GM19467 (cell line): ENCODE results near the gene LRRN2.
"Not testable (repeated sequence)": the region's sequence is repeated elsewhere in the genome, so short reads cannot be mapped to it uniquely, and the experiment has no call there.

ENCODE experiments used
- ATAC-seq: cut with Tn5 transposase; IDR thresholded peaks from one replicate; pipeline ENCODE4 v1.9.1; 2021; ENCODE audit warnings: mild to moderate bottlenecking, moderate library complexity; ENCODE audit not compliant: unreplicated experiment

Gene LRRN2

DNA sequence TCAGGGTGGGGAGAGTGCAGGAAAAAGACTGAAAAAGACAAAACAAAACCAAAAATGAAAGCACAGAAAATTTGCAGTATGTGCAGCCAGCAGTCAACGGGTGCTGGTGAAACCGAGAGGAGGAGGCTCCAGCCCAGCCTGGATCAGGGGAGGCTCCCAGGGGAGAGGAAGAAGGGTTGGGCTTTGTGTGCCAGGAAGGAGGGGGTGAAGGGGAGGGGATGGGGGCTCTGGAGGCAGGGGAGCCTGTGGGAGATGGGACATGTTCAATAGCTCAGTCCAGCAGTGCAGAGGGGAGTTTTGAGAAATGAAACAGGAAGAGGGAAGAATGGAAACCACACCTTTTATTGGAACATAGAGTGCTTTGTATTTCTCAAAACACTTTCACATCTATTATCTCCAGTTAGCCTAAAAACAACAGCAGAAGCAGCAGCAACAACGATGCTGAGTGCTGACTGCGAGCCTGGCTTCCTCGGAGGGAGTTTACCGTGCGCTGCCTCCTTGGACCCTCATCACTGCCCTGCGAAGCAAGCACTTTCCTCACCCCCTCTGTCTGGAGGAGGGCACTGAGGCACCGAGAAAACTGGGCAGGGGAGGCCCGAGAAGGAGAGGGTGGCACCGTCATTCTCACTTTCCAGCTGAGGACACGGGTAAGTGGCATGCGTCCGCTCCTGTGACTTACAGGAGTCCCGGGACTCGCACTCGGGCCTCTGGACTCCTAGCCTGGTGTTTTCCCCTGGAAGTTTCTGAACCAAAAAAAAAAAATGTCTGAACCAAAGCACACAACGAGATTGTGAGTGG, 106.5 kb downstream of the LRRN2 start:
- ATAC-seq: peak; percentile 73

DNA sequence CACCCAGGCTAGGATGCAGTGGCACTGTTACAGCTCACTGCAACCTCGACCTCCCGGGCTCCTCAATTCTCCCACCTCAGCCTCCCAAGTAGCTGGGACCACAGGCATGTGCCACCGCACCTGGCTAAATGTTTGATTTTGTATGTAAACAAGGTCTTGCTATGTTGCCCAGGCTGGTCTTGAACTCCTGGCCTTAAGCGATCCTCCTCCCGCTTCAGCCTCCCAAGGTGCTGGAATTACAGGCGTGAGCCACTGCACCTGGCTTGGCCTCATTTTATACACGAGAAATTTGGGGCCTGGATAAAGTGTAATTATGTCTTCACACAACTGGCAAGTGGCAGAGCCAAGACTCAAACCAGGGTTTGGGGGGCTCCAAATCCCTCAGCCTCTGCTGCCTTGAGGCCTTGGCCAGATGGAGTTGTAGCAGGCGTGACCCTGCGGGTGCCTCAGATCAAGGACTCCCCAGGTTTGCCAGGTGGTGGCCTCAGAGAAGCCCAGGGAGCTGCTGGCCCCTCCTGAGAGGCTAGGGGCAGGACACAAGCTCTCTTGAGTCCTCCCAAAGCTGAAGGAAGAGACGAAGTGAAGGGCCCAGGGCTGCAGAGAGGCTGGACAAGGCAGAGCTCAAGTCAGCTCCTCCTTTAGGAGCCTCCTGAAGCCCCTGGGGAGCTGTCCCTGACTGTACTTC, 107.6 kb downstream of the LRRN2 start:
- ATAC-seq: no peak

DNA sequence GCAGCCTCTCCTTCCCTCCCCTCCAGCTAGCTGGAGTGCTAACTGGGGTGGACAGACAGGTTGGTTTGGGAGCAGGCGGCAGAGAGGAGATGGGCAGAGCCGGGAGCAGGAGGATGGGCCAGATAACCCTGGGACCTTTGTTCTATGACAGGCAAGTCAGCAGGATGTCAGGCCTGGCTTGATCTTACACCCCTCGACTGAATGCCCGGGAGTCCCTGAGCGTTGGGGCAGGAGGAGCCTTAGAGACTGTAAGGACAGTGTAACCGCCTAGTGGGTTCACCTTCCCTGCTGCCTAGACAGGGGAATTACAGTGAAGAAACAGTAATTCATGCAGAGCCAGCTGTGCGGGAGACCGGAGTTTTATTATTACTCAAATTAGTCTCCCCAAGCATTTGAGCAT, 109.1 kb downstream of the LRRN2 start:
- ATAC-seq: no peak

DNA sequence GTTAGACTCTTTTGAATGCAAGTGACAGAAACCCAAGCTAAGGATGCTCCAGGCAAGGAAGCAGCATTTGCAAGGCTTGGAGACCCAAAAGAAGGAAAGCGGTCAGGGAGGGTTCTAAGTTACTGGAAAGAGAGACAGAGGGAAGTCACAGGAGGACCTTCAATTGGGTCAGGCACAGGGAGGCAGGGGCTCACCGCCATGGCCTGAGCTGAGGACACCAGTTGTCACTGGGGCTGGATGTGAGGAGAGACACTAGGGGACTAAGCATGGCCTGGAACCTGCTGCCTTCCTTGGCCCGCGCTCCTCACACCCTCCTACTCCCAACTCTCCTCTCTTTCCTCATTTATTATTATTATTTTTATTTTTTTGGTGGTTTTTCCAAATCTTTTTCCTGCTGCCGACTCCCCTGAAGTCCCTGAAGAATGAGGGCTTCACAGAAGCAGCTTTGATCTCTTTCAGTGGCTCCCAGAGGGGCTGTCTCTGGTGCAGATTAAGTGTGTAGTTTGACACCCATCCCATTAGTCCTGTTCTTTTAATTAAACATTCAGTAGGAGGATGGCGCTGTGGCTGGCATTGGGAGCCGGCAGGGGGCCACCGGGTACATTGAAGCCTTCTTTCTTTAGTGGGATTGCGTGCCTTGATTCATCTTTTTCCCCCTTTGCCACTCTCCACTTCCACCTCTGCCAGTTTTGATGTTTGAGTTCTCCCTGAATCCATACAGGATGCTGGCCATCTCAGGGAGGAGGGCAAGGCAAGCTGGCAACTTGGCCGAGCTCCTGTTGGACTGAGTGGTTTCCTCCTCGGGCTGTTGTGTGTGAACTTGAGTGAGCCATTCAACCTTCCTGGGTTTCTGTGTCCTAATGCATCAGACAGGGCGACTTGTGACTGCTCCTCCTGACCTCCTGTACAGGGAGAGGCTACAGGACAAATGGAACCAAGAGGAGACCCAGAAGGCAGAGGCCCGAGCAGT, 110.0 kb downstream of the LRRN2 start:
- no peak for ATAC-seq

DNA sequence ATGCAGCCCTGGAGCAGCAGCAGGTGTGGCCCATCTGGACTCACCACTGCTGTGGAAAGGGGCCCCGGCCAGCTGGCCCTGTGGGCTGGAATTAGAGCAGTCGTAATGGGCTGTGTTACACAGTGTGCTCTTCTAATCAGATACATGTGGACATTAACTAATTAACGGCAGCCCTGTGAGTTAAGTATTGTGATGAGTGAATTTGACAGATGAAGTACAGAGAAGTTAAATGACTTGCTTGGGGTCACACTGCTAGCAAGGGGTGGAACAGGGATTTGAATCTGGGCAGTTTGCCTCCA, 110.7 kb downstream of the LRRN2 start:
- ATAC-seq: no peak

DNA sequence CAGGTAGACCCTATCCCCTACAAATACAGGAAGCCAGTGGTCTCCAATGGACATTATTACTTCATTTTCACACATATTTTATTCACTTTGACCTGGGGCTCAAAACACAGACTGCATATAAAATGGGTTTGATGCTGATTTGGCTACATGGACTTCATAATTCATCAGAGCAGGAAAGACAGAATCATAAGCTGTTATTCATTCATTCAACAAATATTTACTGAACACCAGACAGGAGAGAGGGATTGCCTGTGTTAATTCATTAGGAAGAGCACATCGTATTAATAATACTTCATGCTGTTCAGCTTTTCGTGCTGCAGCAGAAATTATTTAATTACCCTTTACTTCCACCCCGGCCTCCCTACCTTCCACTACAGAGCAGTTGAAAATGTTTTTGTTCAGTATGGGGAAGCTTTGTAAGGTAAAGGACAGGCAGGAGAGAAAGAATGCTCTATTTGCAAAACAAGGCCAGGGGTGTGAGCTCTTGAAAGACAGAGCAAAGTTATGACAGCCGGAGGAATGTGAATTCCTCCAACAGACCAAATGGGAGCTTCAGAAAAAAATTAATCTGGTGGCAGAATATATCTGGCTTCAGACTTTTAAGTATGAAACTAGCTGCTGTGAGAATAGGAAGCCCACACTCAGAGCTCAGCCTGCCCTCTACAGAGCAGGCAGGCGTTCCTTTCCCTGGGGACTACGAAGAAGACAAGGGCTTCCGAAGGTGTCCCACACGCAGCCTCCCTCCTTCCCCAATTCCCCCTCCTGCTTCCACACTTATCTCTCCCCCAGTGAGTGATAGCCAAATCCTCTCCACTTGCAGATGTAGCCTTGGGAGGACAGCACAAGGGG, 111.3 kb downstream of the LRRN2 start:
- ATAC-seq: no peak

DNA sequence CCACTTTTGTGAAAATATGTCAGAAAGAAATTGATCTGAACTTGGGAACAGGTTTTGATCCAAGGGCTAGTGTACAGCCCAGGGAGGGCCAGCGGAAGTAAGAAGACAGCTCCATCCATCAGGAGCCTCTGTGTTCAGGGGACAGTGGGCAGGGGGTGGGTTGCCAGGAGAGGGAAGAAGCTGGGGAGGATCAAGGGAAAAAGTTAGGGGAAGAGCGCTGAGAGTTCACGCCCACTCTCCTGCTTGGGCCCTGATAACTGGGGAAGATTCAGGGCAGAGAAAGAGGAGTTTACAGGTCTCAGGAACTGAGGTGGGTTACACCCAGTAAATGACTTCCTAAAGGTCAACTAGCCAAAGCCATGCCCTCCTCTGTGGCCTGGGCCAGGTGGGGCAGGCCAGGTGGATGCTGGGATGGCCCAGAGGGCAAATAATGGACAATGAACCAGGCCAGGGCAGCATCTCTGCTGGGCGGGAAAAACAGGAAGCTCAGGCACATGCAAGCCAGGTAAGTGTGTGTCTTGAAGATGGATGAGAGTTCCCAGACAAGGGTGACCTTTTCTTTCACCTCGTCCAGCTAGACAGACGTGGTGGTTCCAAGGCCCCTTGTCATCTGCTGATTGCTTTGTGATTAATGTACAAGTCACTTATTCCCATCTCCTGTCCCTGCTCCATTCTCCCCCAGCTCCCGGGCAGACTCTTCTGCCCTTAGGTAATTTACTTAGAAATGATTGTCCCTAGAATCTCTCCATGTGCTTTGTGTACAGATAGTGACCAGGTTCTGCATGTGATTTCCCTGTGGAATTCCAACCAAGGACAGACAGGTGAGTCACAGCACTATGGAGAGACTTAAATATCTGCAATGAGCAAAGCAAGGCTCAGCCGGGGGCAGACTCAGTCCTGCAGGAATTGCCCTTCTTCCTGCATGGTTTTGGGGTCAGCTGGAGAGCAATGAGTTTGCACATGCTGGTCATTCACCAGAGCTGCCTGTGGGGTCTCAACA, 112.3 kb downstream of the LRRN2 start:
- no peak for ATAC-seq

DNA sequence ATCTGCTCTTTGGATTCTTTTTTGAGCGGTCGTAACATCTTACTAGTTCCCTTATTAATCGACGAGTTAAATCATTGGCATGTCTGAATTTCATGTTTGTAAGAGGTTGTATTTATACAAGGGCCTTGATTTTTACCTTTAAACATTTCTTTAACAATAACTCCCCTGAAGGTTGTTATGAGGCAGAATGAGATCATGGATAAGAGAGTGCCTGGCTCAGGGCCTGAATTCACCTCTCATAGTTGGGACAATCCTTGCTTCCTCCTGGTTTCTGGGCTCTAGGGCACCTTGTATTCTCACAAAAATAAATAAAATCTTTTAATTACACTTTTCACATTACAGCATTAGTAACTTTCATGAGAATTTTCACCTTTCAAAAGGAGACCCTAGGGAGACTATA, 113.9 kb downstream of the LRRN2 start:
- no peak for ATAC-seq

DNA sequence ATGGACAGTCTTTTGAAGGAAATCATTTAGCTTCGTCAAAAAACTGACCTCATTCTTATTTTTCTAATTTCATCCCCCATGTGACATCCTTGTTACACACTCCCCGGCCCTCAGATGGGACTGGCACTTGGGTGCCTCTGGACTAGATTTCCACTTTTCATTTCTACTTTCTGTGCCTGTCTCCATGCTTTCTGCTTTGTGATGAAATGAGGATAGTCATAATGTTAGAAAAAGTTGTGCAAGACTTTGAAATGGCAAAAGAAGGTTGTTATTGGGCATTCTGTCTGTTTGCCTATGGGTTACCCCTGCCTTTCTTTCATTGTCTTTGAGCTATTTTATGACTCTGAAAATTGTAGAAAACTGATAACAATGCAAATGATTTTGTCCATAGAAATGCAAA, 114.4 kb downstream of the LRRN2 start:
- no peak for ATAC-seq

DNA sequence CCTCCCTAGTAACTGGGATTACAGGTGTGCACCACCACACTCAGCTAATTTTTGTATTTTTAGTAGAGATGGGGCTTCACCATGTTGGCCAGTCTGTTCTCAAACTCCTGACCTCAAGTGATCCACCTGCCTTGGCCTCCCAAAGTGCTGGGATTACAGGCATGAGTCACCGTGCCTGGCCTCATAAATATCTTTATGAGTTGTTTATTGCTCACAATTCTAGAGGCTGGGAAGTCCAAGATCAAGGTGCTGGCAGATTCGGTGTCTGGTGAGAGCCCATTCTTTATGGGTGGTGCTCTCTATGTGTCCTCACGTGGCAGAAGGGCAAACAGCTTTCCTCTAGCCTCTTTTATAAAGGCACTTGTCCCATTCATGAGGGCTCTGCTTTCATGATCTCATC, 115.5 kb downstream of the LRRN2 start:
- ATAC-seq: not testable (repeated sequence)

DNA sequence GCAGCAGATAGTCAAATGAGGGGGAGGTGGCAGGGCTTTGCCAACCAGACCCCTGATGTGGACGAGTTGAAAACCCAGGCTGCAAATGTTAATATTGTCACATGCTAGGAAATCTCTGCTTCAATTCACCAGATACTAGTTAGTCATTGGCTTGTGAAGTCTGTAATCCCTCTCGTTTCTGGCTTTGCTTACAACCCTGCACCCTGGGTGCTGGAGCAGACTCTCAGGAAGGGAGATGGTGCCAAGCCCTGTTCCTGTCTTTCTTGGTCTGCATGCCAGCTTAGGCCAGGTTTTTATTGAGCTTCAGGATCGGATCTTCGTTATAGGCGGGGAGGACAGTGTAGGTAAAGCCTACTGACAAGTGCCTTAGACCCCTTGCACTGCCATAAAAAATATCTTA, 116.1 kb downstream of the LRRN2 start:
- no peak for ATAC-seq

DNA sequence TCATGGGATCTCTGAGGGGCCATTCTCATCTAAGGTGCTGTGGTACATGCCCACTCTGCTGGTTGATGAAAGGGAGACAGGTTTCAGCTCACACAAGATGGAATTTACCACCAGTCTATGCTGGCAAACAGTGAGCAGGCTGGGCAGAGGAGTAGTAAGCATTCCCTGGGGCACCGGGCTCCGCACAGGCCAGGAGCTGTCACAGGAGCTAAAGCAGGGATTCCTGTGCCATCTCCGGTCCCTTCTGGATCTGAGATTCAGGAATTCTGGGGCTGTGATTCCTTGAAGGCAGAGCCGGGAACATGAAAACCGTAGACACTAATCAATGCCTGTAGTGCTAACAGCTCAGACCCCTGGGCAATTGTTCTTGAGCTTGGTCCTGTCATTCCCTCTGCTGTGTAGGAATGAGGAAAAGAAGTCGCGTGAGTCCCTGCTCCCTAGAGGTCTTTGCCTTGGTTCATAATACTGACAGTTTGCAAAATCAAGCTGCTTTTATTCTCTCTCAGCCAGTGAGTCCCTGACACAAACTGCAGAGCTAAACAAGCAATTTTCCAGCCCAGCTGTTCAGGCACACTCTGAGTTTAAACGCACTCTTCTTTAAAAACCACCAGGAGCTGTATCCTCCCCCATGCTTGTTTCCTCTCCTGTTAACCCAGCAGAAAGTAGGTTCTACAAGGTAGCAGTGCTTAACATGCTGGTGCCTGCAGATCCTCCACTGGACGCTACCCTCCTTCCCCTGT, 116.8 kb downstream of the LRRN2 start:
- ATAC-seq: no peak
